ENCODE measurements around the gene MIP.
"Not testable (repeated sequence)": the region's sequence is repeated elsewhere in the genome, so short reads cannot be mapped to it uniquely, and the experiment has no call there.

Gene MIP

DNA sequence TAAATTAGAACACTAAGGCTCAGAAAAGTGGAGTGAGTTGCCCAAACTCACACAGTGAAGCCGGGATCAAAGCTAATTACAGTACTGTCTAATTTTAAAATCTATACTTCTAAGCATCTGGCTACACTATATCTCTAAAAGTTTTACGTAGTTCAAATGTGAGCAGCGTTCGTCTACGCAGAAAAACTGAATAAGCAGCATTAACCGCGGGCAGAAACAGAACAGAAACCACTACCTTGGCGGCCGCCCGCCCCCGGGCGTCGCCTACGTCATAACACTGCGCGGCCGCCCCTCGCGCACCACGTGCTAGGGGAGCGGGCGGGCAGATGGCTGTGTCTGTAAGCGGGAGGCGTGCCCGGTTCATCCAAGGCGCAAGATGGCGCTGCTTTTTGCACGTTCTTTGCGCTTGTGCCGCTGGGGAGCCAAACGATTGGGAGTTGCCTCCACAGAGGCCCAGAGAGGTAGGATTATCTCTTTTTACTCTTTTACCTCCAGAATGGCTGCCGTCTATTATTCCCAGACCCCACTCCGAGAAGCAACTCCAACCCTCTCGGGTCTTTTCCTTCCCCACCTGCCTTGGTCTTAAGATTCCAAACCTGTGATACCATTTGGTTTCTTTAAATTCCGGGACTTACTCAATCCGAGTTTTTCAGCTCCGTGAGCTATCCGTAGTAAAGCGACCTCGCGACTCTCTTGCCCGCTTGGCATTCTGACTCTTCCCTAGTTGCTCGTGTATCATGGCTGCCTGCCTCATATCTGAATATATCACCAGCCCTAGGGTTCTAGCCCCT, 14.0 kb upstream of the MIP start, which contains the start of gene SPRYD4:
TSS of gene SPRYD4 (plus strand) at position 363 of the 791 bp plus-strand sequence. CDS start at position 377, 14 bp downstream.
- peak; percentile 84 for DNase-seq (ENCODE audit: low read depth)

DNA sequence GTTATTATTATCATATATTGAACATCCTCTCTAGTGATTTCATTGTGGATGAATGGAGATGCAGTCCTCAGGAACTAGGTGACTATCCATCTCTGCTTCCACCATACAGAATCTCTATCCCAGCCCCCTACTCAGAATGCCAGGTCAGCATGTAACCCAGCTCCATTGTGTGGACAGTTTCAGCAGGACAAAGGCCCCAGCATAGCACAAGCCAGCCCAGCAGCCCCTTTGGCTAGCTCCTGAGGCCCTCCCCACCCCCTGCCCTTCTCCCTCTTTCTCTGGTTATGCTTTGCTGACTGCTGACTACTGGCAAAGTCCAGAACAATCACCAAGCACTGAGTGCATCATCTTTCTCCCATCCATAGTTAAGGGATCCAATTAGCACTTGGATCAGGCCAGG, 8.1 kb upstream of the MIP start:
- no peak for DNase-seq (ENCODE audit: low read depth)

DNA sequence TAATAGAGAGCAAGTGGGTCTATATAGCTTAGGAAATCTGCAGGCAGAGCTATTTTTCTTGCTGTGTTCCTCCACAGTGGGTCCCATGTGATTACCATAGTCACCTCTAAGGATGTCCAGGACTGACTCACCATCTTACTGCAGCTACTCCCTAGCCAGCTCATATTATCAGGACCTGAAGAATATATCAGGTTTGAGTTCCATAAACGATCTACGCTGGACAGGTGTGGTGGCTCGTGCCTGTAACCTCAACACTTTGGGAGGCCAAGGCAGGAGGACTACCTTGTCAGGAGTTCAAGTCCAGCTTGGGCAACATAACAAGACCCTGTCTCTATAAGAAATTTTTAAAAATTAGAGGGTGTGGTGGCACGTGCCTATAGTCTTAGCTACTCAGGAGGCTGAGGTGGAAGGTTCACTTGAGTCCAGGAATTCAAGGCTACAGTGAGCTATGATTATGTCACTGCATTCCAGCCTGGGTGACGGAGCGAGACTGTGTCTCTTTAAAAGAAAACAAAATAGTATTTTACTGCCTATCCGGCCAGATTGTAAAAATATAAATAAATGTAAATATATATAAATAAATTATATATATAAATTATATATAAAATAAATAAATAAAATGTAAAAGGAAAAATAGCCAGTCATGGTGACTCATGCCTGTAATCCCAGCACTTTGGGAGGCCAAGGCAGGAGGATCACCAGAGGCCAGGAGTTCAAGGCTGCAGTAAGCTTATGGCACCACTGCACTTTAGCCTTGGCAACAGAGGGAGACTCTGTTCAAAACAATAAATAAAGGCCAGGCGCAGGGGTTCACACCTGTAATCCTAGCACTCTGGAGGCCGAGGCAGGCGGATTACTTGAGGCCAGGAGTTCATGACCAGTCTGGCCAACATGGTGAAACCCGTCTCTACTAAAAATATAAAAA, 7.0 kb upstream of the MIP start:
- no peak for DNase-seq (ENCODE audit: low read depth)

- no peak for DNase-seq (ENCODE audit: low read depth)
Measured at GRCh38 chr12:56457817-56458216, 3.4 kb upstream of the MIP start.

GRCh38 chr12:56451147-56451546, 3.3 kb downstream of the MIP start:
- DNase-seq (ENCODE audit: low read depth): no peak

- no peak for DNase-seq (ENCODE audit: low read depth)
Measured at GRCh38 chr12:56450241-56450640, 4.2 kb downstream of the MIP start.

DNA sequence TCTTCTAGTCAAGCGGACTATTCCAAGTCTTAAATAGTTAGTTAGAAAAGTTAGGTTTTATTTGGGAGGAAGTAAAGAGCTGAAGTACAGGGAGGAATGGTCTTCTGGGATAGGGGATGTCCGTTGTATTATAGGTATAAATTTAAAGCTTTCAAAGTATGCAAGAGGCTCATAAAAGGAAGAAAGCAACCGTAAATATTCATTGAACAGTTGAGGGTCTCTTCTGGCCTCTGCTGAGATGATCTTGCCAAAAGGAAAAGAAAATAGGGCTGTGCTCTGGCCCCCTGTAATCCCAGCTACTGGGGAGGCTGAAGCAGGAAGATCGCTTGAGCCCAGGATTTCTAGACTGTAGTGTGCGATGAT, 4.9 kb downstream of the MIP start:
- no peak for DNase-seq (ENCODE audit: low read depth)

- DNase-seq (ENCODE audit: low read depth): peak; percentile 74
Measured at GRCh38 chr12:56448860-56449621, 5.4 kb downstream of the MIP start, which contains the start of gene TIMELESS. TIMELESS (minus strand) TSS chr12:56449426; CDS start chr12:56434170, 15,256 bp downstream.

DNA sequence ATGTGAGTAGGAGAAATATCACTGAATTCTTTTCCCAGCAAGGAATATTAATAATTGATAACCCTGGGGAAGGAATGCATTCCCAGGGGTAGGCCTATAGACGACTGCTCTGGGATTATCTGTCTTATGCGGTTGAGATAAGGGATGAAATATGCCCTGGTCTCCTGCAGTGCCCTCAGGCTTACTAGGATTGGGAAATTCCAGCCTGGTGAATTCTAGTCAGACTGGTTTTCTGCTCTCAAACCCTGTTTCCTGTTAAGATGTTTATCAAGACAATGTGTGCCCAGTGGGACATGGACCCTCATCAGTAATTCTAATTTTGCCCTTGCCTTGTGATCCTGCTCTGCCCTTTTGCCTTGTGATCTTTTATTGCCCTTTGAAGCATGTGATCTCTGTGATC, 11.2 kb downstream of the MIP start:
- DNase-seq (ENCODE audit: low read depth): not testable (repeated sequence)

DNA sequence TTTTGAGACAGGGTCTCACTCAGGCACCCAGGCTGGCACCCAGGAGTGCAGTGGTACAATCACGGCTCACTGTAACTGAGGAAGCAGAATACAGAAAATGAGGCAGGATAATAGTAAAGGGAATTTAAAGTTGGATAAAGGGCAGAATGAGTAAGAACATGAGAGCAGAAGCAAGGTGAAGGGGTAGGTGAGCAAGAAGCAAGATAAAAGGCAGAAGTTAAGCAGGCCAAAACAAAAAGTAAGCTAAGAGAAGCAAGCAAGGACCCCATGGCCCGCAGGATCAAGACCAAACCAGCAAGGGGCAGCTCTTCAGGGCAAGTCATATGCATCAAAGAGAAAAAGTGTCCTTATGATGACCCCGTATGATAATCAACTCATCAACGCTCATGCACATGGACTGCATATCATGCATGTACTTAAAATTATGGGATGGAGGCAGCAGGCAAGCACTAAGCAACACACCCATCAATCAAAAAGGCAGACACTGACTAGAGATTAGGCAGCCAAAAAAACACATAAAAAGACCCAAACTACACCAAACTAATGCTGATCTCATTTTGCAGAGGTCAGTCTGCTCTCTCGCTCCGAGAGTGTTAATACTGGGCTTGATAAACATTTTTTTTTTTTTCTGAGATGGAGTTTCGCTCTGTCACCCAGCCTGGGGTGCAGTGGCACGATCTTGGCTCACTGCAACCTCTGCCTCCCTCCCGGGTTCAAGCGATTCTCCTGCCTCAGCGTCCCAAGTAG, 16.9 kb downstream of the MIP start:
- DNase-seq (ENCODE audit: low read depth): no peak

GRCh38 chr12:56434828-56435227, 19.6 kb downstream of the MIP start:
- no peak for DNase-seq (ENCODE audit: low read depth)

DNA sequence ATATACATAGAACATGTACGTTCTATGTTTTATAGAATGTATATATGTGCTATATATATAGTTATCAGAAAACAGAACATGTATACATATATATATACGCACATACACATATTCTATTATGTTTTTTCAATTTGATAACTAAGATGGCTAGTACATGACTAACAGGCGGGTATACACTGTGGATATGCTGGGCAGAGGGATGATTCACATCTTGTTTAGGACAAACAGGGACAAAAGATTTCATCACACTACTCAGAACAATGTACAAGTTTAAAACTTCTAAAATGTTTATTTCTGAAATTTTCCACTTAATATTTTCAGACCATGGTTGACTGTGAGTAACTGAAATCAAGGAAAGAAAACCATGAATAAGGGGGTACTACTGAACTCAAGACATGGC, 22.6 kb downstream of the MIP start:
- DNase-seq (ENCODE audit: low read depth): no peak

GRCh38 chr12:56431288-56431687, 23.2 kb downstream of the MIP start:
- no peak for DNase-seq (ENCODE audit: low read depth)

DNA sequence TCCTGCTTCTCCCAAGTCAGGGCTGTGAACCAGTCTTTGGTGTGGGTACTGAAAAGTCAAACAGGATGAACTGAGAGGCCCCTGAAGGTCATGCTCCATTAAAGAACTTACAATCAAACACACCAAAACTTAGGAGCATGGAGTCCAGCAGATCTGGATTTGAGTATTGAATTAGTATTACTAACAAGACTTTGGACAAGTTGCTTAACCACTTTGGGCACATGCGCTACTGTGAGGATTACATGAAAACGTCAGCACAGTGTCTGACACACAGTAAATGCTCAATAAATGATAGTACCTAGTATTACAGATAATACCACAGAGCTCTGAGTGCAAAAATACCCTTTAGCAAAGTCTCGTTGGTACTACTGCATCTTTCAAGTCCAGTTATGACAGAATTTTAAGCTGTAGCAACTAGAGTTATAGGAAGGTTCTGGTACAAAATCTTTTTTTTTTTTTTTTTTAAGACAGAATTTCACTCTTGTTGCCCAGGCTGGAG, 28.5 kb downstream of the MIP start:
- no peak for DNase-seq (ENCODE audit: low read depth)

GRCh38 chr12:56425193-56425592, 29.3 kb downstream of the MIP start:
- no peak for DNase-seq (ENCODE audit: low read depth)

GRCh38 chr12:56420411-56420810, 34.0 kb downstream of the MIP start:
- no peak for DNase-seq (ENCODE audit: low read depth)

GRCh38 chr12:56417739-56418138, 36.7 kb downstream of the MIP start:
- no peak for DNase-seq (ENCODE audit: low read depth)

DNA sequence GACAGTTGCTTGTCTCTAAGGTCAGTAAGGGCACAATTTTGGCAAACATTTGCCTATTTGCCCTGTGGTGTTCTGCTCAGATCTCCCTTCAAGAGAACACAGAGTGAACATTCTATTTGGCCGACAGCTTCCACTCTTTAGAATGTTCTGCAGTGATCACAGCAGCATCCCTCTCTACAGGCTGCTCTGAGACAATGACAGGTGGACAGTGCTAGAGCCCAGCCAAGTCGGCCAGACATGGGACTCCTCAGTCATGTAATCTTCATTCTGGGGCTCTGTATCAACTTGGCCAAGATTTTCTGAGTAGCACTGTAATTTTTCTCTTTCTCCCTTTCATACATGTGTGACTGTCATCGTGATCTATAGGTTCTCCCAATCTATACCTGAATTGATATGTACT, 40.1 kb downstream of the MIP start:
- DNase-seq (ENCODE audit: low read depth): no peak

DNA sequence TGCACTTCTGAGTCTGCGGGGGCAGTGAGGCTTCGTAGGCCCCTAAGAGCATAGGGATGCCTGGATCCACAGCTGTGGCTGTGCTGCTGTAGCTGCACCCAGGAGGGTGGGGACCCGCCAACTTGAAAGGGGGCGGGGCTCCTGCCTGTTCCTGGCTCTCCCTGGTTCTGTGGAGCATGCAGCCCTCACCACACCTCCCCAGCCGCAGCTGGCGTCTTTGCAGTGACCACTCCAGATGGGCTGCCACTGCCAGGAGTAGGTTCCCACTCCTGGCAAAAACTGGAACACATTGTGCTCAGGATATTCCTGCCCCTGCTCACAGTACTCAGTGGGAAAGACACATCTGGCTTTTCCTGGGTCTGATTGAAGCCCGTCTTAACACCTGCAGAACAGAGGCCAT, 41.1 kb downstream of the MIP start:
- DNase-seq (ENCODE audit: low read depth): no peak

- DNase-seq (ENCODE audit: low read depth): peak; percentile 4
Measured at GRCh38 chr12:56411781-56412639, 42.4 kb downstream of the MIP start.

All from fibroblast of the conjunctiva (primary cell).